ENCODE data around the gene FANCG. TPM values are rescaled to one million over a fixed set of nuclear protein-coding genes. Genes with fewer than 3 reads are reported as not detected.

Gene FANCG
- total RNA-seq, 1 experiment from 2014 or later: 73.8 TPM

- no peak overlapping the region for H3K4me3 ChIP-seq (ENCODE audit: low read depth in 2 of 2, low read length in 2 of 2)
- H3K27ac ChIP-seq (ENCODE audit: low read length): no peak overlapping the region
- no peak for TF ChIP-seq CTCF (IDR thresholded peaks at IDR 0.05)
- TF ChIP-seq, protein P1, sequence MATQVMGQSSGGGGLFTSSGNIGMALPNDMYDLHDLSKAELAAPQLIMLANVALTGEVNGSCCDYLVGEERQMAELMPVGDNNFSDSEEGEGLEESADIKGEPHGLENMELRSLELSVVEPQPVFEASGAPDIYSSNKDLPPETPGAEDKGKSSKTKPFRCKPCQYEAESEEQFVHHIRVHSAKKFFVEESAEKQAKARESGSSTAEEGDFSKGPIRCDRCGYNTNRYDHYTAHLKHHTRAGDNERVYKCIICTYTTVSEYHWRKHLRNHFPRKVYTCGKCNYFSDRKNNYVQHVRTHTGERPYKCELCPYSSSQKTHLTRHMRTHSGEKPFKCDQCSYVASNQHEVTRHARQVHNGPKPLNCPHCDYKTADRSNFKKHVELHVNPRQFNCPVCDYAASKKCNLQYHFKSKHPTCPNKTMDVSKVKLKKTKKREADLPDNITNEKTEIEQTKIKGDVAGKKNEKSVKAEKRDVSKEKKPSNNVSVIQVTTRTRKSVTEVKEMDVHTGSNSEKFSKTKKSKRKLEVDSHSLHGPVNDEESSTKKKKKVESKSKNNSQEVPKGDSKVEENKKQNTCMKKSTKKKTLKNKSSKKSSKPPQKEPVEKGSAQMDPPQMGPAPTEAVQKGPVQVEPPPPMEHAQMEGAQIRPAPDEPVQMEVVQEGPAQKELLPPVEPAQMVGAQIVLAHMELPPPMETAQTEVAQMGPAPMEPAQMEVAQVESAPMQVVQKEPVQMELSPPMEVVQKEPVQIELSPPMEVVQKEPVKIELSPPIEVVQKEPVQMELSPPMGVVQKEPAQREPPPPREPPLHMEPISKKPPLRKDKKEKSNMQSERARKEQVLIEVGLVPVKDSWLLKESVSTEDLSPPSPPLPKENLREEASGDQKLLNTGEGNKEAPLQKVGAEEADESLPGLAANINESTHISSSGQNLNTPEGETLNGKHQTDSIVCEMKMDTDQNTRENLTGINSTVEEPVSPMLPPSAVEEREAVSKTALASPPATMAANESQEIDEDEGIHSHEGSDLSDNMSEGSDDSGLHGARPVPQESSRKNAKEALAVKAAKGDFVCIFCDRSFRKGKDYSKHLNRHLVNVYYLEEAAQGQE (IDR thresholded peaks at IDR 0.05; ENCODE audit: insufficient read depth in 1 of 2, low read depth in 2 of 2, low read length in 1 of 2): no peak
- no peak for ATAC-seq
- H3K27me3 ChIP-seq (ENCODE audit: control insufficient read depth, insufficient read depth, low read length): no peaks in the 10 kb centered on the region
- ChIA-PET CTCF (no interaction called here), POLR2A (interaction anchor here (0.7 to 1.0 kb wide), 2 partner anchors 11 to 205 kb away, joined by 3 to 6 read pairs; no protein-coding TSS in a partner anchor)
- BruUV-seq (replicated peaks): no TSS peak
- no peaks in the 10 kb centered on the region; the same call in 1 of the 2 replicates for H3K36me3 ChIP-seq (ENCODE audit: control insufficient read depth, insufficient read depth, low read length)
- no peaks in the 10 kb centered on the region for H3K9me3 ChIP-seq (ENCODE audit: control insufficient read depth, insufficient read depth, low read depth, low read length)
- no peak for DNase-seq (ENCODE audit: low read depth, low spot score)
- intact Hi-C loops (cut with micrococcal nuclease; ENCODE audit: unreplicated experiment): no loop called here
- H3K4me1 ChIP-seq (ENCODE audit: control insufficient read depth, insufficient read depth, low read length): peaks cover 17% of the 10 kb centered on the region
- in situ Hi-C loops (cut with HindIII; ENCODE audit: low pct_unique_long_range_greater_than_20kb, low sequenced_read_pairs): no loop called here
Measured at GRCh38 chr9:35097573-35097972, 17.8 kb upstream of the FANCG start.

GRCh38 chr9:35096035-35096849 lies 16.5 kb upstream of the FANCG start, which contains the start of gene PIGO:
Gene PIGO, minus strand, starts transcription at chr9:35096591. Its CDS starts 1,026 bp downstream, at chr9:35095565.
- in situ Hi-C loops (cut with HindIII; ENCODE audit: low pct_unique_long_range_greater_than_20kb, low sequenced_read_pairs) (no loop called here), intact Hi-C loops (cut with micrococcal nuclease; ENCODE audit: unreplicated experiment) (loop anchor here (1.0 kb wide), 1 partner anchor 197 kb away; no protein-coding TSS in a partner anchor)
- peak within 1 kb of the TSS; percentile 93 for H3K27ac ChIP-seq (ENCODE audit: low read length)
- CTCF ChIA-PET: interaction anchor here (0.7 kb wide), 1 partner anchor 16 kb away, joined by 4 read pairs; the partner anchor contains the start of gene FANCG
- DNase-seq (ENCODE audit: low read depth, low spot score): no peak
- POLR2A ChIA-PET: no interaction called here
- peak within 1 kb of the TSS; percentile 78 to 91 for H3K4me3 ChIP-seq (ENCODE audit: low read depth in 2 of 2, low read length in 2 of 2)
- H3K9me3 ChIP-seq (ENCODE audit: control insufficient read depth, insufficient read depth, low read depth, low read length): no peaks in the 10 kb centered on the region
- H3K27me3 ChIP-seq (ENCODE audit: control insufficient read depth, insufficient read depth, low read length): no peaks in the 10 kb centered on the region
- peak; percentile 96 for ATAC-seq
- TF ChIP-seq SIN3A (IDR thresholded peaks at IDR 0.05; ENCODE audit: borderline replicate concordance, insufficient read depth, low read depth, low read length): peak; percentile 92; the same call in 1 of the 2 replicates
- peak; percentile 90 for TF ChIP-seq POLR2AphosphoS5 (IDR thresholded peaks at IDR 0.05; ENCODE audit: low read depth, low read length)
- no peak for TF ChIP-seq CTCF (IDR thresholded peaks at IDR 0.05)
- TF ChIP-seq TCF7L2 (IDR thresholded peaks at IDR 0.05; ENCODE audit: low read depth, low read length): no peak
- no peaks in the 10 kb centered on the region for H3K36me3 ChIP-seq (ENCODE audit: control insufficient read depth, insufficient read depth, low read length)
- peaks cover 7% of the 10 kb centered on the region for H3K4me1 ChIP-seq (ENCODE audit: control insufficient read depth, insufficient read depth, low read length)
- no TSS peak for BruUV-seq (replicated peaks)

Data from Panc1 (cell line).